ENCODE results near the gene PCK2. TPM values are rescaled to one million over a fixed set of nuclear protein-coding genes. Genes with fewer than 3 reads are reported as not detected.
"Not testable (repeated sequence)": the region's sequence is repeated elsewhere in the genome, so short reads cannot be mapped to it uniquely, and the experiment has no call there.

The PCK2 gene
- polyA plus RNA-seq (0.20 and 1.2 TPM in 2 replicates), polyA minus RNA-seq (0.35 and 0.49 TPM in 2 replicates)

DNA sequence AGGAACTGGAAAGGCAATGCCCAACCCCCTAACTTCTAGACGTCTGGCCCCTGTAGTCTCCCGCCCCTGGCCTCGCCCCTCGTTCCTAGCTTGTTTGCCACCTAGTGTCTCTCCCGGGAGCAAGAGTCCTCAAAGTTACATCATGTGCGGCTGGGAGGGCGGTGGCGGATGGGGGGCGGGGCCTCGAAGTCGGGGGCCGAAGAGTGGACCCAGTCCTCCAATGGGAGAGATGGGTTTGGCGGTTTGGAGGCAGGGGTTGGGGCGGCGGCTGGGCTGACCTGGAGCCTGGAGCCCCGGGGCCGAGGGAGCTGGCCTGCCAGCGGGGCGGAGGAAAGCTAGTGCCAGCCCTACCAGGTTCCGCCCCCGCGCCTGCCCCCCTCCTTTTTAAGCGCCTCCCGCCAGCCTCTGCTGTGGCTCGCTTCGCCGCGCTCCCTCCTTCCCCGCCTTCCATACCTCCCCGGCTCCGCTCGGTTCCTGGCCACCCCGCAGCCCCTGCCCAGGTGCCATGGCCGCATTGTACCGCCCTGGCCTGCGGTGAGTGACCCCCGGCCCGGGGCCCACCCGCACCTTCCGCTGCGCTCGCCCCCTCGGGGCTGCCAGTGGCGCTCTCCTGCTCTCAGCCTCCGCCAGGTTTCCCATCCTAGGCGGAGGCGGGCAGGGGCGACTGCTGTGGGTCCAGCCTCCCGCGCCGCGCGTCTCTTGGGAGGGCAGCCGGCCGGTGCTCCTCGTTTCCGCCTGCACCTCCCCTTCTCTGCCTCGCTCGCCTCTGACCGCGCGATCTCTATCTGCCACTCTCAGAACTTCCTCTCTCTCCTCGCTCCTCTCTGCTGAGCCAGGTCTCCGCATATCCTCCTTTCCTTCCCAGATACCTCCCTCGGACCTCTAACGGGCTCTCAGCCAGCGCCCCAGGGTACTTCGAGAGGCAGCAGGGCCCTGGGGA, at the start of gene PCK2:
Gene PCK2, plus strand, starts transcription at position 411 of the 940 bp plus-strand sequence. Its CDS starts 95 bp downstream, at position 506.
- no peaks in the 10 kb centered on the region for H4K20me1 ChIP-seq (ENCODE audit: insufficient read depth)
- no peaks in the 10 kb centered on the region for H3K9me3 ChIP-seq (ENCODE audit: low read length)
- peak within 1 kb of the TSS; percentile 20 for H3K27ac ChIP-seq (ENCODE audit: low read length)
- no peak within 1 kb of the TSS for H3K4me2 ChIP-seq (ENCODE audit: low read length)
- peak within 1 kb of the TSS; percentile 40 for H2AFZ ChIP-seq (ENCODE audit: low read depth, low read length)
- no peaks in the 10 kb centered on the region for H3K9me2 ChIP-seq (ENCODE audit: insufficient read depth, low read length)
- peaks cover 16% of the 10 kb centered on the region for H3K27me3 ChIP-seq (ENCODE audit: insufficient read depth, low read depth, low read length)
- no peaks in the 10 kb centered on the region for H3K79me2 ChIP-seq (replicated peaks; ENCODE audit: insufficient read depth, low read length)
- H3K9ac ChIP-seq (ENCODE audit: low read length): peak within 1 kb of the TSS; percentile 60
- no peaks in the 10 kb centered on the region for H3F3A ChIP-seq (ENCODE audit: insufficient read depth, low read length, poor library complexity, severe bottlenecking)
- no peaks in the 10 kb centered on the region for H3K36me3 ChIP-seq (ENCODE audit: insufficient read depth, low read length)
- H3K4me3 ChIP-seq (ENCODE audit: low read length): peak within 1 kb of the TSS; percentile 73
- TF ChIP-seq TAF1 (IDR thresholded peaks at IDR 0.05; ENCODE audit: low read depth) (no peak), EZH2 (IDR thresholded peaks at IDR 0.05; ENCODE audit: borderline replicate concordance, insufficient read depth, low read length, poor library complexity, severe bottlenecking) (no peak), REST (IDR thresholded peaks at IDR 0.05; ENCODE audit: borderline replicate concordance) (peak; percentile 36), POLR2AphosphoS5 (IDR thresholded peaks at IDR 0.05) (no peak), SMC3 (conservative IDR thresholded peaks at IDR 0.05; ENCODE audit: poor library complexity) (peak; percentile 43), MXI1 (conservative IDR thresholded peaks at IDR 0.05; ENCODE audit: poor library complexity, severe bottlenecking) (peak; percentile 24), EP300 (conservative IDR thresholded peaks at IDR 0.05; ENCODE audit: poor library complexity, severe bottlenecking) (no peak), RAD21 (conservative IDR thresholded peaks at IDR 0.05) (peak; percentile 18)
- TF ChIP-seq, protein P1, sequence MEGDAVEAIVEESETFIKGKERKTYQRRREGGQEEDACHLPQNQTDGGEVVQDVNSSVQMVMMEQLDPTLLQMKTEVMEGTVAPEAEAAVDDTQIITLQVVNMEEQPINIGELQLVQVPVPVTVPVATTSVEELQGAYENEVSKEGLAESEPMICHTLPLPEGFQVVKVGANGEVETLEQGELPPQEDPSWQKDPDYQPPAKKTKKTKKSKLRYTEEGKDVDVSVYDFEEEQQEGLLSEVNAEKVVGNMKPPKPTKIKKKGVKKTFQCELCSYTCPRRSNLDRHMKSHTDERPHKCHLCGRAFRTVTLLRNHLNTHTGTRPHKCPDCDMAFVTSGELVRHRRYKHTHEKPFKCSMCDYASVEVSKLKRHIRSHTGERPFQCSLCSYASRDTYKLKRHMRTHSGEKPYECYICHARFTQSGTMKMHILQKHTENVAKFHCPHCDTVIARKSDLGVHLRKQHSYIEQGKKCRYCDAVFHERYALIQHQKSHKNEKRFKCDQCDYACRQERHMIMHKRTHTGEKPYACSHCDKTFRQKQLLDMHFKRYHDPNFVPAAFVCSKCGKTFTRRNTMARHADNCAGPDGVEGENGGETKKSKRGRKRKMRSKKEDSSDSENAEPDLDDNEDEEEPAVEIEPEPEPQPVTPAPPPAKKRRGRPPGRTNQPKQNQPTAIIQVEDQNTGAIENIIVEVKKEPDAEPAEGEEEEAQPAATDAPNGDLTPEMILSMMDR (IDR thresholded peaks at IDR 0.05; ENCODE audit: poor library complexity, severe bottlenecking): peak; percentile 44

DNA sequence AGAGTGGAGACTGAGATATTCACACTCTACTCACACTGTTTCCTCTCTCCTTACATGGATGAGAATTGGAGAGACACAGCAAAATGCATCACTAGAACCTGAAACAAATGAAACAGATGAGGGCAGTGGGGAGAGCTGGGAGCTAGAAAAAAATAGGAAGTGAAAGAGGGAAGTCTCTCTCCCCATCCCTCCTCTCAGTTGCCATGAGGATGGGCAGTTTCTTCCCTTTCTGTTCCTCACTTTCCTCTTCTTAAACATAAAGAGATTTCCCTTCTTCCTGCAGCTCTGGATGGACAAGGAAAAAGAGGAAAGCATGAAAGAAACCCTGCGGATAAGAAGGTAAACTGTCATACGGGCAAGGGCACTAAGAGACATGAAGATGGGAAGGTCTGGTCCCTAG, 45.1 kb upstream of the PCK2 start:
- H3F3A ChIP-seq (ENCODE audit: insufficient read depth, low read length, poor library complexity, severe bottlenecking); H2AFZ ChIP-seq (ENCODE audit: low read depth, low read length): not testable (repeated sequence)

DNA sequence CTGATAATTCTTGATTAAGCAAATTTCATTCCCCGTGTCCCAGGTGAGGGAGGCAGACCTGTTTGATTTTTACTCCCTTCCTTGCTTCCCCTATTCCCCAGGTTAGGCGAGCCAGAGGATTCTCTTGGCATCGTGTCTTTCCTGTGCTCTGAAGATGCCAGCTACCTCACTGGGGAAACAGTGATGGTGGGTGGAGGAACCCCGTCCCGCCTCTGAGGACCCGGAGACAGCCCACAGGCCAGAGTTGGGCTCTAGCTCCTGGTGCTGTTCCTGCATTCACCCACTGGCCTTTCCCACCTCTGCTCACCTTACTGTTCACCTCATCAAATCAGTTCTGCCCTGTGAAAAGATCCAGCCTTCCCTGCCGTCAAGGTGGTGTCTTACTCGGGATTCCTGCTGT, 43.4 kb upstream of the PCK2 start:
- H3K36me3 ChIP-seq (ENCODE audit: insufficient read depth, low read length); H3K9me3 ChIP-seq (ENCODE audit: low read length); H3F3A ChIP-seq (ENCODE audit: insufficient read depth, low read length, poor library complexity, severe bottlenecking); H2AFZ ChIP-seq (ENCODE audit: low read depth, low read length); H3K27me3 ChIP-seq (ENCODE audit: insufficient read depth, low read depth, low read length); H3K9me2 ChIP-seq (ENCODE audit: insufficient read depth, low read length); H4K20me1 ChIP-seq (ENCODE audit: insufficient read depth); H3K4me2 ChIP-seq (ENCODE audit: low read length); H3K27ac ChIP-seq (ENCODE audit: low read length): not testable (repeated sequence)
- Histone ChIP-seq H3K4me3 (ENCODE audit: low read length) (peak overlapping the region; percentile 99), H3K79me2 (replicated peaks; ENCODE audit: insufficient read depth, low read length) (peaks cover 11% of the 10 kb centered on the region), H3K9ac (ENCODE audit: low read length) (peak overlapping the region; percentile 94)

More for the DNA sequence above, 45.1 kb upstream of the PCK2 start:
- H3K27me3 ChIP-seq (ENCODE audit: insufficient read depth, low read depth, low read length); H3K9me3 ChIP-seq (ENCODE audit: low read length); H3K4me2 ChIP-seq (ENCODE audit: low read length); H4K20me1 ChIP-seq (ENCODE audit: insufficient read depth); H3K4me3 ChIP-seq (ENCODE audit: low read length); H3K9me2 ChIP-seq (ENCODE audit: insufficient read depth, low read length); H3K9ac ChIP-seq (ENCODE audit: low read length); H3K27ac ChIP-seq (ENCODE audit: low read length); H3K36me3 ChIP-seq (ENCODE audit: insufficient read depth, low read length): not testable (repeated sequence)
- peaks cover 11% of the 10 kb centered on the region for H3K79me2 ChIP-seq (replicated peaks; ENCODE audit: insufficient read depth, low read length)

Measured in neural cell (in vitro differentiated cells).